GM18858 (cell line): Measurements from ENCODE around the gene SLC6A11.

Experiments
- ATAC-seq: cut with Tn5 transposase; IDR thresholded peaks from one replicate; pipeline ENCODE4 v1.9.1; 2021; ENCODE audit not compliant: unreplicated experiment

The SLC6A11 gene

GRCh38 chr3:10975695-10976234 is 159.7 kb downstream of the SLC6A11 start:
- ATAC-seq, result no peak

GRCh38 chr3:10976770-10977169 is 160.7 kb downstream of the SLC6A11 start:
- ATAC-seq, result no peak

- no peak for ATAC-seq
Observed at GRCh38 chr3:10977892-10978510, 162.0 kb downstream of the SLC6A11 start.

GRCh38 chr3:10978956-10979355 is 162.9 kb downstream of the SLC6A11 start:
- no peak for ATAC-seq

- ATAC-seq, result no peak
Observed at GRCh38 chr3:10980312-10980711, 164.3 kb downstream of the SLC6A11 start.

- no peak for ATAC-seq
Observed at GRCh38 chr3:10981031-10981430, 165.0 kb downstream of the SLC6A11 start.

- ATAC-seq, result no peak
Observed at GRCh38 chr3:10981961-10982360, 165.9 kb downstream of the SLC6A11 start.

GRCh38 chr3:10982782-10983181 is 166.8 kb downstream of the SLC6A11 start:
- ATAC-seq, result no peak

- no peak for ATAC-seq
Observed at GRCh38 chr3:10983219-10983916, 167.3 kb downstream of the SLC6A11 start.

GRCh38 chr3:10984371-10984896 is 168.4 kb downstream of the SLC6A11 start:
- no peak for ATAC-seq

GRCh38 chr3:10985181-10985580 is 169.2 kb downstream of the SLC6A11 start:
- ATAC-seq, result no peak

- ATAC-seq, result no peak
Observed at GRCh38 chr3:10986592-10986991, 170.6 kb downstream of the SLC6A11 start.

GRCh38 chr3:10988001-10988665 is 172.1 kb downstream of the SLC6A11 start:
- ATAC-seq, result no peak

GRCh38 chr3:10988991-10989484 is 173.0 kb downstream of the SLC6A11 start:
- no peak for ATAC-seq
